H9 (cell line): ENCODE data around the gene DRG1. TPM values are rescaled to one million over a fixed set of nuclear protein-coding genes. Genes with fewer than 3 reads are reported as not detected.

Experiments
- DNase-seq: peaks from one replicate; pipeline ENCODE4 v3.0.0-alpha.2; 2017
- H2AFZ ChIP-seq: one replicate; pipeline ENCODE4 v1.6.1; 2013; ENCODE audit warnings: mild to moderate bottlenecking, low read length, control low read depth, moderate library complexity
- H2AK5ac ChIP-seq: 2 replicates; pipeline ENCODE4 v1.6.1; 2013; ENCODE audit warnings: low read length, control low read depth, mixed read lengths; ENCODE audit not compliant: insufficient read length
- H2BK120ac ChIP-seq: one replicate; pipeline ENCODE4 v1.6.1; 2013; ENCODE audit warnings: low read depth, mild to moderate bottlenecking, low read length, control low read depth, inconsistent platforms; ENCODE audit not compliant: poor library complexity, severe bottlenecking
- H2BK12ac ChIP-seq: 2 replicates; pipeline ENCODE4 v1.6.1; 2013; ENCODE audit warnings: low read length, control low read depth, mixed read lengths, low read depth; ENCODE audit not compliant: insufficient read length
- H2BK15ac ChIP-seq: 2 replicates; pipeline ENCODE4 v1.6.1; 2013; ENCODE audit warnings: low read depth, low read length, control low read depth
- H2BK20ac ChIP-seq: one replicate; pipeline ENCODE4 v1.6.1; 2013; ENCODE audit warnings: low read depth, mild to moderate bottlenecking, low read length, control low read depth, inconsistent platforms; ENCODE audit not compliant: poor library complexity, severe bottlenecking
- H2BK5ac ChIP-seq: 2 replicates; pipeline ENCODE4 v1.6.1; 2013; ENCODE audit warnings: low read length, control low read depth, mixed read lengths; ENCODE audit not compliant: insufficient read length
- H3K14ac ChIP-seq: 2 replicates; pipeline ENCODE4 v1.6.1; 2013; ENCODE audit warnings: low read length, control low read depth; ENCODE audit not compliant: insufficient read depth
- H3K18ac ChIP-seq: 2 replicates; pipeline ENCODE4 v1.6.1; 2013; ENCODE audit warnings: low read depth, mild to moderate bottlenecking, mixed read lengths, low read length, control low read depth; ENCODE audit not compliant: insufficient read length
- H3K23ac ChIP-seq: 2 replicates; pipeline ENCODE4 v1.6.1; 2013; ENCODE audit warnings: low read length, control low read depth, mixed read lengths, low read depth; ENCODE audit not compliant: insufficient read length
- H3K23me2 ChIP-seq: 2 replicates; pipeline ENCODE4 v1.6.1; 2013; ENCODE audit warnings: low read depth, mild to moderate bottlenecking, mixed read lengths, low read length, control low read depth; ENCODE audit not compliant: insufficient read length, poor library complexity, severe bottlenecking
- H3K27ac ChIP-seq: 2 replicates; pipeline ENCODE4 v1.5.1; 2013; ENCODE audit warnings: low read length, control low read depth, mixed read lengths, low read depth; ENCODE audit not compliant: insufficient read length
- H3K27me3 ChIP-seq: 2 replicates; pipeline ENCODE4 v1.6.1; 2013; ENCODE audit warnings: low read length, control low read depth, inconsistent platforms; ENCODE audit not compliant: insufficient read depth
- H3K4ac ChIP-seq: 2 replicates; pipeline ENCODE4 v1.6.1; 2013; ENCODE audit warnings: low read depth, mild to moderate bottlenecking, control low read depth, inconsistent platforms, low read length, moderate library complexity
- H3K4me1 ChIP-seq: 2 replicates; pipeline ENCODE4 v1.6.1; 2013; ENCODE audit warnings: low read length, control low read depth, inconsistent platforms; ENCODE audit not compliant: insufficient read depth
- H3K4me2 ChIP-seq: 2 replicates; pipeline ENCODE4 v1.6.1; 2013; ENCODE audit warnings: low read length, control low read depth, mixed read lengths; ENCODE audit not compliant: insufficient read length, insufficient read depth
- H3K56ac ChIP-seq: 2 replicates; pipeline ENCODE4 v1.6.1; 2013; ENCODE audit warnings: low read depth, mild to moderate bottlenecking, mixed read lengths, low read length, control low read depth; ENCODE audit not compliant: insufficient read length
- H3K79me1 ChIP-seq: 2 replicates; pipeline ENCODE4 v1.6.1; 2013; ENCODE audit warnings: low read depth, mild to moderate bottlenecking, moderate library complexity, low read length, control low read depth, inconsistent platforms; ENCODE audit not compliant: insufficient read depth, poor library complexity, severe bottlenecking
- H3K79me2 ChIP-seq: 2 replicates; pipeline ENCODE4 v1.6.1; 2013; ENCODE audit warnings: low read length, control low read depth, inconsistent platforms; ENCODE audit not compliant: insufficient read depth
- H3K9ac ChIP-seq: 2 replicates; pipeline ENCODE4 v1.6.1; 2013; ENCODE audit warnings: low read length, control low read depth, mixed read lengths; ENCODE audit not compliant: insufficient read length; ENCODE audit errors: extremely low read depth
- H3K9me3 ChIP-seq: one replicate; pipeline ENCODE4 v1.6.1; 2013; ENCODE audit warnings: low read depth, low read length, inconsistent platforms; ENCODE audit not compliant: control insufficient read depth
- H3T11ph ChIP-seq: one replicate; pipeline ENCODE4 v1.6.1; 2013; ENCODE audit warnings: mild to moderate bottlenecking, low read length, control low read depth, inconsistent platforms
- H4K20me1 ChIP-seq: one replicate; pipeline ENCODE4 v1.6.1; 2013; ENCODE audit not compliant: control insufficient read depth, insufficient read length, insufficient read depth
- H4K5ac ChIP-seq: 2 replicates; pipeline ENCODE4 v1.6.1; 2013; ENCODE audit warnings: low read depth, mild to moderate bottlenecking, mixed read lengths, low read length, control low read depth; ENCODE audit not compliant: insufficient read length
- H4K8ac ChIP-seq: replicated peaks from 2 replicates; pipeline ENCODE4 v1.6.1; 2013; ENCODE audit warnings: low read length, control low read depth, mixed read lengths, low read depth; ENCODE audit not compliant: insufficient read length
- H4K91ac ChIP-seq: 2 replicates; pipeline ENCODE4 v1.6.1; 2013; ENCODE audit warnings: low read depth, mild to moderate bottlenecking, moderate library complexity, mixed read lengths, low read length, control low read depth; ENCODE audit not compliant: insufficient read length
- H3K27ac Mint-ChIP-seq, 3 experiments: 2 replicates in 2 of 3; 3 replicates in 1 of 3; pipeline ENCODE4 v1.8.0; 2020 to 2021; ENCODE audit warnings: mixed read lengths in 3 of 3, mild to moderate bottlenecking in 1 of 3, moderate library complexity in 1 of 3
- H3K27me3 Mint-ChIP-seq: 2 replicates; pipeline ENCODE4 v1.8.0; 2021; ENCODE audit warnings: low read depth, mild to moderate bottlenecking, moderate library complexity, mixed read lengths
- H3K36me3 Mint-ChIP-seq, 3 experiments: 2 replicates in 2 of 3; 3 replicates in 1 of 3; pipeline ENCODE4 v1.8.0; 2020 to 2021; ENCODE audit warnings: low read depth in 3 of 3, mixed read lengths in 3 of 3; ENCODE audit not compliant: insufficient read depth in 1 of 3
- H3K4me1 Mint-ChIP-seq, 2 experiments: 2 replicates each; pipeline ENCODE4 v1.8.0; 2020; ENCODE audit warnings: mixed read lengths in 2 of 2
- H3K4me3 Mint-ChIP-seq, 2 experiments: 2 replicates in 1 of 2; 3 replicates in 1 of 2; pipeline ENCODE4 v1.8.0; 2020 to 2021; ENCODE audit warnings: mild to moderate bottlenecking in 2 of 2, mixed read lengths in 2 of 2, moderate library complexity in 1 of 2
- H3K9me3 Mint-ChIP-seq, 2 experiments: 2 replicates in 1 of 2; 3 replicates in 1 of 2; pipeline ENCODE4 v1.8.0; 2020; ENCODE audit warnings: mild to moderate bottlenecking in 2 of 2, mixed read lengths in 2 of 2, moderate library complexity in 1 of 2
- CTCF ChIP-seq: fragments of 200-600 bp; sonication (generic); conservative IDR thresholded peaks from 3 replicates; pipeline ENCODE4 v1.8.0; 2021; ENCODE audit warnings: antibody characterized with exemption, mild to moderate bottlenecking
- WGBS: extraction: QIAGEN DNeasy Blood & Tissue Kit; methylation state at CpG from one replicate; pipeline ENCODE4 v1.1.7; 2013; ENCODE audit warnings: missing lambda C conversion rate, low lambda C conversion rate, mixed read lengths; ENCODE audit not compliant: insufficient read length; ENCODE audit errors: extremely low coverage; 5-methylcytosine and 5-hydroxymethylcytosine counted together
- total RNA-seq: library from RNA; stranded (reverse); gene quantifications from 2 replicates; pipeline ENCODE4 v1.2.1, GENCODE V29; 2021

Gene DRG1
- total RNA-seq, 1 experiment from 2014 or later, result 89.5 TPM

GRCh38 chr22:31363885-31364465, 35.4 kb upstream of the DRG1 start:
- Mint-ChIP-seq H3K27me3 (no peaks in the 10 kb centered on the region), H3K36me3 (no peaks in the 10 kb centered on the region), H3K9me3 (no peaks in the 10 kb centered on the region), H3K4me1 (peaks cover 5 to 6% of the 10 kb centered on the region in 2 experiments), H3K27ac (no peak overlapping the region), H3K4me3 (no peak overlapping the region)
- H3K56ac ChIP-seq, result no peak overlapping the region
- H3K9me3 ChIP-seq, result no peaks in the 10 kb centered on the region
- H2AK5ac ChIP-seq, result no peak overlapping the region
- no peak overlapping the region for H3K27ac ChIP-seq
- no peak overlapping the region for H3K18ac ChIP-seq
- H3T11ph ChIP-seq, result no peak overlapping the region
- no peak overlapping the region for H2BK12ac ChIP-seq
- H3K4me2 ChIP-seq, result no peak overlapping the region
- no peak overlapping the region for H3K14ac ChIP-seq
- H3K4me1 ChIP-seq, result no peaks in the 10 kb centered on the region
- H3K23ac ChIP-seq, result no peak overlapping the region
- H4K20me1 ChIP-seq, result no peaks in the 10 kb centered on the region
- no peaks in the 10 kb centered on the region for H3K79me1 ChIP-seq
- H4K8ac ChIP-seq, result no peak overlapping the region
- no peaks in the 10 kb centered on the region for H3K79me2 ChIP-seq
- H2AFZ ChIP-seq, result no peak overlapping the region
- no peak overlapping the region for H4K5ac ChIP-seq
- no peak for DNase-seq
- no peak overlapping the region for H3K9ac ChIP-seq
- H2BK120ac ChIP-seq, result no peak overlapping the region
- no peak overlapping the region for H4K91ac ChIP-seq
- no peak overlapping the region for H2BK15ac ChIP-seq
- no peak overlapping the region for H2BK20ac ChIP-seq
- no peak overlapping the region for H2BK5ac ChIP-seq
- no peaks in the 10 kb centered on the region for H3K23me2 ChIP-seq
- TF ChIP-seq CTCF, result no peak
- no peaks in the 10 kb centered on the region for H3K27me3 ChIP-seq
- no CpG with 5 or more reads among the region's 3 CpGs for WGBS
- no peak overlapping the region for H3K4ac ChIP-seq
